ENCODE measurements around the gene MBD3L3.
"Not testable (repeated sequence)": the region's sequence is repeated elsewhere in the genome, so short reads cannot be mapped to it uniquely, and the experiment has no call there.

DNA sequence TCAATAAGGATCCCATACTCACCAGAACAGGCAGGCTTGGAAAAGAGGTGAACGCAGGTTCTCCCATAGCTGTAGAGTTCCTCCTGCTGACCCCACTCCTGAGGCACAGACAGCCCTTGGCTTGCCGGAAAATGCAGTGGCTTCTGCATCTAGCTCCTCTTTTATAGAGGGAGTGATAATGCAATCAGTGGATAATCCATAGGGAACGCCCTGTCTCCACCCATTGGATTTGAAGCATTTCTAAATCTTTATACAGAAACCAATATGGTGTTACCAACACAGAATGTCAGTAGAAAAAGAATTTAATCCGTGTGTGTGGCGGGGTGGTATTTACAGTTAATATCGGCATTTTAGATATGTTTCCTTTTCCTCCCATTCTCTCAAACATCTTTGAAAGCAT, 37.1 kb downstream of the MBD3L3 start, which contains the start of gene MBD3L2B:
- TF ChIP-seq POLR2A (IDR thresholded peaks at IDR 0.05; ENCODE audit: low read length); GATA1 (IDR thresholded peaks at IDR 0.05; ENCODE audit: low read depth, low read length): not testable (repeated sequence)

Measured in erythroblast (primary cell).